DOHH2 (cell line): Measurements from ENCODE around the gene RASSF3.
"Not testable (repeated sequence)": the region's sequence is repeated elsewhere in the genome, so short reads cannot be mapped to it uniquely, and the experiment has no call there.

Experiments
- H3F3A ChIP-seq: fragments of 200-600 bp; sonication (generic), shearing (Covaris generic); 2 replicates; pipeline ENCODE4 v1.6.0; 2016; ENCODE audit warnings: antibody characterized with exemption, mild to moderate bottlenecking; ENCODE audit not compliant: control insufficient read depth, insufficient read depth
- H3K27ac ChIP-seq: fragments of 200-600 bp; sonication (generic); 2 replicates; pipeline ENCODE4 v1.5.1; 2014; ENCODE audit warnings: low read depth, mild to moderate bottlenecking, low read length, moderate library complexity
- H3K27me3 ChIP-seq: fragments of 200-600 bp; sonication (generic); 2 replicates; pipeline ENCODE4 v1.6.1; 2014; ENCODE audit warnings: mild to moderate bottlenecking, low read length, mixed read lengths; ENCODE audit not compliant: control insufficient read depth
- H3K36me3 ChIP-seq: fragments of 200-600 bp; sonication (generic); 2 replicates; pipeline ENCODE4 v1.6.1; 2014; ENCODE audit warnings: mild to moderate bottlenecking, low read length, moderate library complexity, mixed read lengths; ENCODE audit not compliant: control insufficient read depth
- H3K4me1 ChIP-seq: fragments of 200-600 bp; sonication (generic); 2 replicates; pipeline ENCODE4 v1.6.1; 2014; ENCODE audit warnings: mild to moderate bottlenecking, low read length, mixed read lengths; ENCODE audit not compliant: control insufficient read depth
- H3K4me2 ChIP-seq: fragments of 200-600 bp; sonication (generic); 2 replicates; pipeline ENCODE4 v1.6.0; 2014; ENCODE audit warnings: mild to moderate bottlenecking, low read length, moderate library complexity
- H3K4me3 ChIP-seq: fragments of 200-600 bp; sonication (generic); 2 replicates; pipeline ENCODE4 v1.5.1; 2014; ENCODE audit warnings: mild to moderate bottlenecking, low read length, mixed read lengths
- H3K79me2 ChIP-seq: fragments of 200-600 bp; sonication (generic); 2 replicates; pipeline ENCODE4 v1.6.1; 2014; ENCODE audit warnings: mild to moderate bottlenecking, low read length, mixed read lengths; ENCODE audit not compliant: control insufficient read depth
- H3K9me2 ChIP-seq: fragments of 200-600 bp; sonication (generic); replicated peaks from 2 replicates; pipeline ENCODE4 v1.6.1; 2014; ENCODE audit warnings: mild to moderate bottlenecking, low read length, mixed read lengths; ENCODE audit not compliant: control insufficient read depth
- H3K9me3 ChIP-seq: fragments of 200-600 bp; sonication (generic); 2 replicates; pipeline ENCODE4 v1.6.1; 2014; ENCODE audit warnings: antibody characterized with exemption, low read length, mixed read lengths; ENCODE audit not compliant: control insufficient read depth, insufficient read depth
- H4K20me1 ChIP-seq: fragments of 200-600 bp; sonication (generic); 2 replicates; pipeline ENCODE4 v1.6.0; 2014; ENCODE audit warnings: low read depth, mild to moderate bottlenecking, antibody characterized with exemption, low read length, moderate library complexity; ENCODE audit not compliant: control insufficient read depth, insufficient read depth
- CTCF ChIP-seq: fragments of 200-600 bp; sonication (generic); IDR thresholded peaks from one replicate; pipeline ENCODE4 v1.5.1; 2014; ENCODE audit warnings: antibody characterized with exemption, mild to moderate bottlenecking, low read depth, low read length; ENCODE audit not compliant: poor library complexity, severe bottlenecking
- EZH2phosphoT487 ChIP-seq: fragments of 200-600 bp; sonication (generic); IDR thresholded peaks from 2 replicates; pipeline ENCODE4 v1.6.1; 2017; ENCODE audit warnings: borderline replicate concordance, mild to moderate bottlenecking, antibody characterized with exemption, low read length, moderate library complexity, mixed read lengths

The RASSF3 gene

GRCh38 chr12:64610660-64611340 lies 505 bp downstream of the RASSF3 start:
- no peak for TF ChIP-seq EZH2phosphoT487
- no peak for TF ChIP-seq CTCF
- Histone ChIP-seq H3K27ac (peak overlapping the region; percentile 89), H3K9me2 (no peaks in the 10 kb centered on the region), H3K4me2 (peak overlapping the region; percentile 64), H3K36me3 (peaks cover 43% of the 10 kb centered on the region), H3K79me2 (peaks cover 63% of the 10 kb centered on the region), H3K27me3 (no peaks in the 10 kb centered on the region), H3K4me1 (peaks cover 55% of the 10 kb centered on the region), H3F3A (peaks cover 31% of the 10 kb centered on the region), H3K9me3 (no peaks in the 10 kb centered on the region), H3K4me3 (peak overlapping the region; percentile 91), H4K20me1 (no peaks in the 10 kb centered on the region)

GRCh38 chr12:64611341-64612284 lies 1.3 kb downstream of the RASSF3 start:
- H4K20me1 ChIP-seq = no peaks in the 10 kb centered on the region
- TF ChIP-seq CTCF = no peak
- no peak for TF ChIP-seq EZH2phosphoT487
- peak overlapping the region; percentile 91 for H3K4me3 ChIP-seq
- H3K36me3 ChIP-seq = peaks cover 51% of the 10 kb centered on the region
- H3K79me2 ChIP-seq = peaks cover 71% of the 10 kb centered on the region
- H3K9me3 ChIP-seq = no peaks in the 10 kb centered on the region
- peaks cover 63% of the 10 kb centered on the region for H3K4me1 ChIP-seq
- no peaks in the 10 kb centered on the region for H3K9me2 ChIP-seq
- H3K27me3 ChIP-seq = no peaks in the 10 kb centered on the region
- peak overlapping the region; percentile 89 for H3K27ac ChIP-seq
- peaks cover 39% of the 10 kb centered on the region for H3F3A ChIP-seq
- H3K4me2 ChIP-seq = peak overlapping the region; percentile 64

GRCh38 chr12:64612843-64613242 lies 2.5 kb downstream of the RASSF3 start:
- H3K4me2 ChIP-seq = peak overlapping the region; percentile 64
- H3K79me2 ChIP-seq = peaks cover 83% of the 10 kb centered on the region
- H3K4me3 ChIP-seq = peak overlapping the region; percentile 91
- H4K20me1 ChIP-seq = no peaks in the 10 kb centered on the region
- H3K36me3 ChIP-seq = peaks cover 58% of the 10 kb centered on the region
- H3K9me3 ChIP-seq = no peaks in the 10 kb centered on the region
- TF ChIP-seq EZH2phosphoT487 (no peak), CTCF (no peak)
- H3K9me2 ChIP-seq = no peaks in the 10 kb centered on the region
- H3K27me3 ChIP-seq = no peaks in the 10 kb centered on the region
- peaks cover 45% of the 10 kb centered on the region for H3F3A ChIP-seq
- H3K4me1 ChIP-seq = peaks cover 74% of the 10 kb centered on the region
- peak overlapping the region; percentile 89 for H3K27ac ChIP-seq

- not testable (repeated sequence) for H3K27me3 ChIP-seq, H4K20me1 ChIP-seq, H3K9me3 ChIP-seq, H3K9me2 ChIP-seq
- H3K27ac ChIP-seq = peak overlapping the region; percentile 89
- peaks cover 74% of the 10 kb centered on the region for H3K4me1 ChIP-seq
- peak overlapping the region; percentile 91 for H3K4me3 ChIP-seq
- H3K36me3 ChIP-seq = peaks cover 60% of the 10 kb centered on the region
- peaks cover 93% of the 10 kb centered on the region for H3K79me2 ChIP-seq
- H3F3A ChIP-seq = peaks cover 48% of the 10 kb centered on the region
- peak overlapping the region; percentile 64 for H3K4me2 ChIP-seq
These were observed 3.6 kb downstream of the RASSF3 start for GRCh38 chr12:64613775-64614398.
